GM15510 (cell line): ENCODE measurements around the gene OCA2.

ENCODE experiments used
- POLR2A ChIP-seq: IDR thresholded peaks from 3 replicates; pipeline ENCODE4 v1.6.1; 2011; ENCODE audit warnings: borderline replicate concordance; ENCODE audit not compliant: insufficient read length; ENCODE audit errors: extremely low read depth

Gene OCA2

GRCh38 chr15:28120359-28120640, 21.2 kb upstream of the OCA2 start:
- TF ChIP-seq POLR2A = no peak

GRCh38 chr15:28118531-28118930, 19.4 kb upstream of the OCA2 start:
- TF ChIP-seq POLR2A = no peak

- no peak for TF ChIP-seq POLR2A
Measured at GRCh38 chr15:28118083-28118482, 19.0 kb upstream of the OCA2 start.

- TF ChIP-seq POLR2A = no peak
Measured at GRCh38 chr15:28117432-28117990, 18.4 kb upstream of the OCA2 start.

GRCh38 chr15:28116521-28117431, 17.7 kb upstream of the OCA2 start:
- TF ChIP-seq POLR2A = no peak

GRCh38 chr15:28115871-28116270, 16.8 kb upstream of the OCA2 start:
- no peak for TF ChIP-seq POLR2A

- no peak for TF ChIP-seq POLR2A
Measured at GRCh38 chr15:28114721-28115622, 15.9 kb upstream of the OCA2 start.

- no peak for TF ChIP-seq POLR2A
Measured at GRCh38 chr15:28114114-28114455, 15.0 kb upstream of the OCA2 start.

GRCh38 chr15:28113394-28114113, 14.4 kb upstream of the OCA2 start:
- no peak for TF ChIP-seq POLR2A

GRCh38 chr15:28112962-28113361, 13.8 kb upstream of the OCA2 start:
- TF ChIP-seq POLR2A = no peak

GRCh38 chr15:28112101-28112760, 13.1 kb upstream of the OCA2 start:
- TF ChIP-seq POLR2A = no peak

- TF ChIP-seq POLR2A = no peak
Measured at GRCh38 chr15:28111543-28111942, 12.4 kb upstream of the OCA2 start.

- no peak for TF ChIP-seq POLR2A
Measured at GRCh38 chr15:28110481-28110881, 11.4 kb upstream of the OCA2 start.

GRCh38 chr15:28109626-28110455, 10.7 kb upstream of the OCA2 start:
- no peak for TF ChIP-seq POLR2A

- TF ChIP-seq POLR2A = no peak
Measured at GRCh38 chr15:28107904-28108275, 8.8 kb upstream of the OCA2 start.
